HG02642 (cell line): Measurements from ENCODE around the gene FOXD4.
"Not testable (repeated sequence)": the region's sequence is repeated elsewhere in the genome, so short reads cannot be mapped to it uniquely, and the experiment has no call there.

Experiments used
- ATAC-seq: cut with Tn5 transposase; IDR thresholded peaks from one replicate; pipeline ENCODE4 v1.9.1; 2021; ENCODE audit warnings: mild to moderate bottlenecking; ENCODE audit not compliant: unreplicated experiment, poor library complexity

FOXD4 gene

GRCh38 chr9:94323-94722, 23.9 kb downstream of the FOXD4 start:
- ATAC-seq, result not testable (repeated sequence)

GRCh38 chr9:93909-94308, 24.3 kb downstream of the FOXD4 start:
- not testable (repeated sequence) for ATAC-seq

GRCh38 chr9:90851-91250, 27.4 kb downstream of the FOXD4 start:
- not testable (repeated sequence) for ATAC-seq

- ATAC-seq, result peak; percentile 87
Observed at GRCh38 chr9:88396-89037, 29.7 kb downstream of the FOXD4 start.

GRCh38 chr9:87860-88259, 30.4 kb downstream of the FOXD4 start:
- not testable (repeated sequence) for ATAC-seq

GRCh38 chr9:87105-87504, 31.1 kb downstream of the FOXD4 start:
- not testable (repeated sequence) for ATAC-seq

- ATAC-seq, result not testable (repeated sequence)
Observed at GRCh38 chr9:86697-87096, 31.5 kb downstream of the FOXD4 start.

GRCh38 chr9:82932-83689, 35.1 kb downstream of the FOXD4 start:
- ATAC-seq, result not testable (repeated sequence)

- ATAC-seq, result not testable (repeated sequence)
Observed at GRCh38 chr9:78333-78732, 39.9 kb downstream of the FOXD4 start.

- not testable (repeated sequence) for ATAC-seq
Observed at GRCh38 chr9:76389-76788, 41.8 kb downstream of the FOXD4 start.

- ATAC-seq, result not testable (repeated sequence)
Observed at GRCh38 chr9:73900-74525, 44.2 kb downstream of the FOXD4 start.

- ATAC-seq, result not testable (repeated sequence)
Observed at GRCh38 chr9:73076-73899, 44.9 kb downstream of the FOXD4 start.
